22Rv1 (cell line): ENCODE data around the gene HP1BP3.

Source experiments
- H3K27ac ChIP-seq: fragments of 450-650 bp; 2 replicates; pipeline ENCODE4 v1.5.1; 2017
- CTCF ChIP-seq: fragments of 450-650 bp; IDR thresholded peaks from 2 replicates; pipeline ENCODE4 v1.5.1; 2017; ENCODE audit warnings: mild to moderate bottlenecking
- ZFX ChIP-seq: fragments of 450-650 bp; IDR thresholded peaks from 2 replicates; pipeline ENCODE4 v1.6.1; 2017; ENCODE audit warnings: antibody characterized with exemption, borderline replicate concordance

HP1BP3 gene

GRCh38 chr1:20731057-20731991 is 55.8 kb downstream of the HP1BP3 start:
- no peak overlapping the region for H3K27ac ChIP-seq
- TF ChIP-seq ZFX (no peak), CTCF (no peak)

DNA sequence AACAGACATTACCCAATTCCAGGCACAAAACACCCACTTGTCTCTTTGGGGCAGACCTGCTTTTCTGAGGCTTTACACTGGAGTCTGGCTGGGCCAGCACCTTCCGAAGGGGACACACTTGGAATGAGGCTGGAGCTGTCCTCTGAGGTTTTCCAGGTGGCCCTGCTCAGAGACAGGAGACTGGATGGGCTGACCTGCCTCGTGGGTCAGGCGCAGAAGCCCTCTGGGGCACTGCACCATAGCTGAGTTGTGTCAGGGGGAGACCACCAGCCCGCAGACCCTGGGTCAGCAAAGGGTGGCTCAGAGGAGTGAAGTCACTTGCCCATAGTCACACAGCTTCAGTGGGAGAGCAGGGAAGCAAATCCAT is 56.4 kb downstream of the HP1BP3 start:
- no peak overlapping the region for H3K27ac ChIP-seq
- TF ChIP-seq ZFX (no peak), CTCF (no peak)

GRCh38 chr1:20729990-20730689 is 57.0 kb downstream of the HP1BP3 start:
- no peak overlapping the region for H3K27ac ChIP-seq

DNA sequence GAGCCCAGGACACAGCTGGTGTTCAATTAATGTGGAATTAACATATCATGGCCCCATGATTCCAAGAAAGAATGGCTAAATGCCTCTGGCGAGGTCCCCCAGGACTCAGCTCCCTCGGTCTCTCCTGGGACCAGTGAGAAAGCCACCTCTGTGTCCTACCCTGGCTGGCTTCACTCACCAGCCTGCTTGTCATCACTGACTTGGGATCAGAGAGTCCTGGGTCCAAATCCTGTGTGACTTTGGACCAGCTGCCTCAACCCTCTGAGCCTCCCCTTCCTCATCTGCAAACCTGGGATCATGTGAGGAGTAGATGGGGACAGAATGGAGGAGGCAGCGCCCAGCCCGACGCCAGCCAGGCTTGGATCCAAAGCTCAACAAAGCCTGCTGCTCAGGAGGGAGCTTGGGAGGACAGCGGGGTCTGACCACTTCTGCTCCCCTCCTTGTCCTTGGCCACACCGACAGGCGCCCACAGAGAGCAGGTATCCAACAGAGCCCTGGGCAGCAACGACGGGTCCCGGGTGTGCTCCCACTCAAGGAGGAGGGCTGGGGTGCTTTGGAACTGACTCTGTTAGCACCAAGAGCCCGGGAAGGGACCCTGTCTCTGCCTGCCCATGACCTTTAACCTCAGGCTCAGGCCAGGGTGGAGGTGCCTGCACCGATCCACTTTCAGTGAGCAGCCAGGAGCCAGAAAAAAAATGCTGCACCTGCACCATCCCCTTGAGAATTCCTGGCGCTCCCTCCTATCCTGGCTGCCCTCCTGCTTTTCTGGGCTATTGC is 57.8 kb downstream of the HP1BP3 start:
- no peak overlapping the region for H3K27ac ChIP-seq
- TF ChIP-seq ZFX: no peak
- no peak for TF ChIP-seq CTCF

More at GRCh38 chr1:20729990-20730689, 57.0 kb downstream of the HP1BP3 start:
- TF ChIP-seq ZFX: no peak
- TF ChIP-seq CTCF: no peak

GRCh38 chr1:20728371-20729154 is 58.5 kb downstream of the HP1BP3 start:
- H3K27ac ChIP-seq: no peak overlapping the region
- TF ChIP-seq ZFX: no peak
- no peak; the same call in 1 of the 2 replicates for TF ChIP-seq CTCF

- no peak for TF ChIP-seq ZFX
- TF ChIP-seq CTCF: peak; percentile 12; the same call in 1 of the 2 replicates
- no peak overlapping the region for H3K27ac ChIP-seq
Measured at GRCh38 chr1:20727746-20728316, 59.3 kb downstream of the HP1BP3 start.
